MCF 10A (cell line): ENCODE data around the gene PBOV1. TPM values are rescaled to one million over a fixed set of nuclear protein-coding genes. Genes with fewer than 3 reads are reported as not detected.
A peak's percentile ranks its signal among the peaks of the same experiment; 100 is the strongest.

Experiments used
- BruUV-seq: library from RNA; stranded (reverse); fragments of 400-500 nt; replicated peaks from 2 replicates; lab custom pipeline; 2021; lab: Mats Ljungman, UMichigan
- CTCF ChIA-PET: fragments of 300-600 bp; sonication (Branson Sonifier 250); formaldehyde crosslinking; extraction: SDS; loops from one replicate; lab custom pipeline; 2021; ENCODE audit warnings: antibody characterized with exemption, inconsistent platforms; lab: Yijun Ruan, JAX
- POLR2A ChIA-PET: fragments of 300-600, 350-650 bp; sonication (Branson Sonifier 250); formaldehyde crosslinking; extraction: SDS; loops from one replicate; lab custom pipeline; 2020; ENCODE audit warnings: antibody characterized with exemption, inconsistent platforms; lab: Yijun Ruan, JAX
- DNase-seq: peaks from one replicate; pipeline ENCODE4 v3.0.0-alpha.2; 2018; ENCODE audit not compliant: unreplicated experiment
- H3K27ac Mint-ChIP-seq: one replicate; pipeline ENCODE4 v1.8.0; 2022; ENCODE audit warnings: mild to moderate bottlenecking, low read depth, mixed read lengths; ENCODE audit not compliant: unreplicated experiment
- H3K27me3 Mint-ChIP-seq: one replicate; pipeline ENCODE4 v1.8.0; 2022; ENCODE audit warnings: mixed read lengths; ENCODE audit not compliant: insufficient read depth, unreplicated experiment
- H3K36me3 Mint-ChIP-seq: one replicate; pipeline ENCODE4 v1.8.0; 2022; ENCODE audit warnings: mild to moderate bottlenecking, moderate library complexity, mixed read lengths; ENCODE audit not compliant: insufficient read depth, unreplicated experiment
- H3K4me1 Mint-ChIP-seq: one replicate; pipeline ENCODE4 v1.8.0; 2022; ENCODE audit warnings: mixed read lengths; ENCODE audit not compliant: insufficient read depth, unreplicated experiment
- H3K4me3 Mint-ChIP-seq: one replicate; pipeline ENCODE4 v1.8.0; 2022; ENCODE audit warnings: mild to moderate bottlenecking, moderate library complexity, mixed read lengths; ENCODE audit not compliant: unreplicated experiment
- H3K9me3 Mint-ChIP-seq: one replicate; pipeline ENCODE4 v1.8.0; 2022; ENCODE audit warnings: mixed read lengths; ENCODE audit not compliant: unreplicated experiment
- intact Hi-C: fragments of 100-400 bp; cut with micrococcal nuclease; formaldehyde crosslinking; loops from 2 replicates; pipeline ENCODE4 v1.14.1; 2022
- total RNA-seq: library from RNA; stranded (reverse); gene quantifications from 2 replicates; pipeline ENCODE4 v1.2.3, GENCODE V29; 2022
- TF ChIP-seq, protein P1 (sequence below): fragments of 200-600 bp; IDR thresholded peaks from one replicate; pipeline ENCODE4 v1.8.0; 2022; ENCODE audit warnings: antibody characterized with exemption, mild to moderate bottlenecking; ENCODE audit not compliant: unreplicated experiment

The PBOV1 gene
- total RNA-seq, 1 experiment from 2014 or later = not detected

GRCh38 chr6:138255443-138255842 is 37.2 kb upstream of the PBOV1 start:
- Mint-ChIP-seq H3K27me3 (no peaks in the 10 kb centered on the region), H3K4me3 (no peak overlapping the region), H3K36me3 (no peaks in the 10 kb centered on the region), H3K9me3 (no peaks in the 10 kb centered on the region), H3K4me1 (no peaks in the 10 kb centered on the region), H3K27ac (no peak overlapping the region)
- ChIA-PET CTCF (no interaction called here), POLR2A (no interaction called here)
- intact Hi-C loops = no loop called here
- no TSS peak for BruUV-seq
- no peak for DNase-seq
- TF ChIP-seq, protein P1, sequence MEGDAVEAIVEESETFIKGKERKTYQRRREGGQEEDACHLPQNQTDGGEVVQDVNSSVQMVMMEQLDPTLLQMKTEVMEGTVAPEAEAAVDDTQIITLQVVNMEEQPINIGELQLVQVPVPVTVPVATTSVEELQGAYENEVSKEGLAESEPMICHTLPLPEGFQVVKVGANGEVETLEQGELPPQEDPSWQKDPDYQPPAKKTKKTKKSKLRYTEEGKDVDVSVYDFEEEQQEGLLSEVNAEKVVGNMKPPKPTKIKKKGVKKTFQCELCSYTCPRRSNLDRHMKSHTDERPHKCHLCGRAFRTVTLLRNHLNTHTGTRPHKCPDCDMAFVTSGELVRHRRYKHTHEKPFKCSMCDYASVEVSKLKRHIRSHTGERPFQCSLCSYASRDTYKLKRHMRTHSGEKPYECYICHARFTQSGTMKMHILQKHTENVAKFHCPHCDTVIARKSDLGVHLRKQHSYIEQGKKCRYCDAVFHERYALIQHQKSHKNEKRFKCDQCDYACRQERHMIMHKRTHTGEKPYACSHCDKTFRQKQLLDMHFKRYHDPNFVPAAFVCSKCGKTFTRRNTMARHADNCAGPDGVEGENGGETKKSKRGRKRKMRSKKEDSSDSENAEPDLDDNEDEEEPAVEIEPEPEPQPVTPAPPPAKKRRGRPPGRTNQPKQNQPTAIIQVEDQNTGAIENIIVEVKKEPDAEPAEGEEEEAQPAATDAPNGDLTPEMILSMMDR = no peak

DNA sequence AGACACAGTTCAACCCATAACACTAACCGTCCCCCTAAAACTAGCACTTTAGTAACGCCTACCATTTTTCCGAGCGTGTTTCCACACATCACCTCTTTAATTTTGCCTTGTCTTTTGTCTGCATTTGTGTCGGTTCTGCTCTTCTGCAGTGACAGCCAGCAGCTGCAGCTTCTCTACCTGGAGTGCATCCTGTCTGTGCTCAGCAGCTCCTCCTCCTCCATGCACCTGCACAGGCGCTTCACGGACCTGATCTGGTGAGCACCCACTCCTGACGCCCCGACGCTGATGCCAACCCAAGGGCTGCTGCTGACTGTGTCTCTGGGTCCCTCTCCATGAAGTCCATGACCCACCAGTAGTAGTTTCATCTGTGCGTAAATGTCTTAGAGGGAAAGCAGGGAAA is 35.4 kb upstream of the PBOV1 start:
- no peak for DNase-seq
- no peaks in the 10 kb centered on the region for H3K9me3 Mint-ChIP-seq
- TF ChIP-seq, protein P1 = no peak
- intact Hi-C loops = no loop called here
- H3K4me3 Mint-ChIP-seq = no peak overlapping the region
- H3K4me1 Mint-ChIP-seq = no peaks in the 10 kb centered on the region
- H3K27ac Mint-ChIP-seq = no peak overlapping the region
- no peaks in the 10 kb centered on the region for H3K27me3 Mint-ChIP-seq
- CTCF ChIA-PET = no interaction called here
- no TSS peak for BruUV-seq
- POLR2A ChIA-PET = no interaction called here
- no peaks in the 10 kb centered on the region for H3K36me3 Mint-ChIP-seq

- Mint-ChIP-seq H3K27me3 (no peaks in the 10 kb centered on the region), H3K9me3 (no peaks in the 10 kb centered on the region), H3K36me3 (no peaks in the 10 kb centered on the region), H3K27ac (no peak overlapping the region), H3K4me1 (no peaks in the 10 kb centered on the region), H3K4me3 (no peak overlapping the region)
- no TSS peak for BruUV-seq
- ChIA-PET POLR2A (interaction anchor here (1.0 to 1.1 kb wide), 3 partner anchors 16 to 54 kb away, joined by 3 to 6 read pairs (median 3); no protein-coding TSS in a partner anchor), CTCF (interaction anchor here (0.6 kb wide), 1 partner anchor 155 kb away, joined by 3 read pairs; no protein-coding TSS in a partner anchor)
- TF ChIP-seq, protein P1 = no peak
- DNase-seq = peak; percentile 80
- intact Hi-C loops = no loop called here
Measured at GRCh38 chr6:138250513-138251247, 32.4 kb upstream of the PBOV1 start.

DNA sequence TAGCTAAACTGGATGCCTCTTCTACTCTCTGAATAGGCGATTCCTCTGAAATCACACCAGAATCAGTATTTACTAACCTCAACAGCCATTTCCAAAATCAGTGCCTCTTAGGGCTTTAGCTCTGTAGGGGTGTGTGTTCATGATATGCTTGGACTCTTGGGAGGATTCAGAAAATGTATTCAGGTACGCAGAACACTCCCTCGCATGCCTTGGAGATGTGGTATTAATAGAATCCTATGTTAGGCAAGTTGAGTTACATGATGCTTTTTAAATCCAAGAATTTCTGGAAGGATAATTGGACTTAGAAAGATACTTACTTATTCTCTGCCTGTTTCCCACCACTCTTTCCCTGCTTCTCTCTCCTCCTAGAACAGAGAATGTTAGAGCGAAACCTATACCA is 31.8 kb upstream of the PBOV1 start:
- Mint-ChIP-seq H3K9me3 (no peaks in the 10 kb centered on the region), H3K27me3 (no peaks in the 10 kb centered on the region), H3K27ac (no peak overlapping the region), H3K36me3 (no peaks in the 10 kb centered on the region), H3K4me1 (no peaks in the 10 kb centered on the region), H3K4me3 (no peak overlapping the region)
- TF ChIP-seq, protein P1 = no peak
- intact Hi-C loops = no loop called here
- POLR2A ChIA-PET = interaction anchor here (1.1 kb wide), 1 partner anchor 26 kb away, joined by 3 read pairs; no protein-coding TSS in a partner anchor
- BruUV-seq = no TSS peak
- CTCF ChIA-PET = interaction anchor here (1.1 kb wide), 1 partner anchor 11 kb away, joined by 4 read pairs; no protein-coding TSS in a partner anchor
- no peak for DNase-seq
